ENCODE measurements around the gene PIAS4. TPM values are rescaled to one million over a fixed set of nuclear protein-coding genes. Genes with fewer than 3 reads are reported as not detected.
A peak's percentile ranks its signal among the peaks of the same experiment; 100 is the strongest.

The PIAS4 gene
- total RNA-seq, 2 donors from 2014 or later, result 10.9 to 11.4 TPM

GRCh38 chr19:4068047-4068966 is 60.8 kb downstream of the PIAS4 start:
- no peak for DNase-seq (ENCODE audit: low spot score)
- no peaks in the 10 kb centered on the region for H3K27me3 ChIP-seq

GRCh38 chr19:4069331-4069959 is 61.9 kb downstream of the PIAS4 start:
- H3K27me3 ChIP-seq, result no peaks in the 10 kb centered on the region
- no peak overlapping the region for H3K4me3 ChIP-seq
- peaks cover 0 to 13% of the 10 kb centered on the region in 2 donors for H3K4me1 ChIP-seq
- no peaks in the 10 kb centered on the region for H3K9me3 ChIP-seq
- H3K27ac ChIP-seq, result no peak overlapping the region
- no peaks in the 10 kb centered on the region for H3K36me3 ChIP-seq
- no peak for TF ChIP-seq CTCF (IDR thresholded peaks at IDR 0.05)
- no peak for DNase-seq (ENCODE audit: low spot score)

More at GRCh38 chr19:4068047-4068966, 60.8 kb downstream of the PIAS4 start:
- no peak for TF ChIP-seq CTCF (IDR thresholded peaks at IDR 0.05)
- H3K4me1 ChIP-seq, result peaks cover 0 to 24% of the 10 kb centered on the region in 2 donors
- peaks cover 2% of the 10 kb centered on the region for H3K36me3 ChIP-seq
- H3K27ac ChIP-seq, result peak overlapping the region; percentile 97 to 99
- H3K9me3 ChIP-seq, result no peaks in the 10 kb centered on the region
- H3K4me3 ChIP-seq, result peak overlapping the region; percentile 98 to 100

- Histone ChIP-seq H3K36me3 (no peaks in the 10 kb centered on the region), H3K4me1 (peaks cover 0 to 11% of the 10 kb centered on the region in 2 donors), H3K4me3 (no peak overlapping the region), H3K27me3 (no peaks in the 10 kb centered on the region), H3K9me3 (no peaks in the 10 kb centered on the region), H3K27ac (no peak overlapping the region)
- TF ChIP-seq CTCF (IDR thresholded peaks at IDR 0.05), result no peak
- no peak for DNase-seq (ENCODE audit: low spot score)
Observed at GRCh38 chr19:4071610-4072009, 64.1 kb downstream of the PIAS4 start.

- H3K9me3 ChIP-seq, result no peaks in the 10 kb centered on the region
- H3K36me3 ChIP-seq, result no peaks in the 10 kb centered on the region
- no peak overlapping the region for H3K4me3 ChIP-seq
- no peak for TF ChIP-seq CTCF (IDR thresholded peaks at IDR 0.05)
- H3K4me1 ChIP-seq, result peaks cover 0 to 17% of the 10 kb centered on the region in 2 donors
- H3K27ac ChIP-seq, result no peak overlapping the region
- no peak for DNase-seq (ENCODE audit: low spot score)
- no peaks in the 10 kb centered on the region for H3K27me3 ChIP-seq
Observed at GRCh38 chr19:4075373-4075772, 67.8 kb downstream of the PIAS4 start.

GRCh38 chr19:4077007-4077374 is 69.5 kb downstream of the PIAS4 start:
- no peak for TF ChIP-seq CTCF (IDR thresholded peaks at IDR 0.05)
- H3K27ac ChIP-seq, result no peak overlapping the region
- H3K4me3 ChIP-seq, result no peak overlapping the region
- no peaks in the 10 kb centered on the region for H3K27me3 ChIP-seq
- H3K4me1 ChIP-seq, result peaks cover 0 to 17% of the 10 kb centered on the region in 2 donors
- no peaks in the 10 kb centered on the region for H3K9me3 ChIP-seq
- no peaks in the 10 kb centered on the region for H3K36me3 ChIP-seq
- no peak for DNase-seq (ENCODE audit: low spot score)

Data from right atrium auricular region (tissue), 2 donors.